DMS 273 (cell line): ENCODE data around the gene PMEL.
"Not testable (repeated sequence)": the region's sequence is repeated elsewhere in the genome, so short reads cannot be mapped to it uniquely, and the experiment has no call there.

ENCODE experiments used
- DNase-seq: peaks from one replicate; lab custom pipeline; 2025; ENCODE audit not compliant: unreplicated experiment; lab: John Stamatoyannopoulos, UW

The PMEL gene

DNA sequence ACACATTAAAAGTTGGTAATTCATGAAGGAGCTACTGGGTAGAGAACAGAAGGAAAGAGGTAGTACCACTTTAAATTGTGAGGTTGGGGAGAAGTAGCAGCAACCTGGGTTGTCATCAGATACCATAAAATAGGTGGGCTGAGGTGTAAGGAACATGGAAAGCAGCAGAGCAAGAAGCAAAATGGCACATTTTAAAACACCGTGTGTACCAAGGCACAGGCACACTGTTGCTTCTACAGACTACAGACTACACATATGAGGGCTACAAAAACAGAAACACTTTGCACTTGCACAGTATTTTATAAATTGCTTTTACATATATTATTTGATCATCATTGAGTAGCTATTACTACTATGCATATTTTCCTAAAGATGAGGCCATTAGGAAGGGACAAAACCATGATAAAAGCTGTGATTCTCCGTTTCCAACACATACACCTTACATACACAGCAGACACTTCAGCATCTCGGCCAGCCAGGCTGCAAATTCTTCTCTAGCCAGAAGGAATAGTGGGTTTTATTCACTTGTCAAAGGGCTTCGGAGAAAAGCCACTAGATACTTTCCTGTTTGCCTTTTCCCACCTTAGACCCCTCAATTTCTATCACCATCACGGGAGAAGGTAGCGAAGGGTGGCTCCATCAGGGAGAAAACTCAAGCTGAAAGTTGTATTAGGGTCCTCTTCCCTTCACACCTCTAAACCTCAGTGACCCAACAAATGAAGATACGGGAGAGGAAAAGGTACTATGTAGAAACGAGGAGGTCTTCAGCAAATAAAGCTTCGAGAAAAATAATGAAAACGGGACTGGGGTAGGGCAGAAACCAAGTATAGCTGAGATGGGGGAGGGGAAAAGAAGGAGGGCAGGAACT, 39.7 kb downstream of the PMEL start:
- DNase-seq, result peak; percentile 37

DNA sequence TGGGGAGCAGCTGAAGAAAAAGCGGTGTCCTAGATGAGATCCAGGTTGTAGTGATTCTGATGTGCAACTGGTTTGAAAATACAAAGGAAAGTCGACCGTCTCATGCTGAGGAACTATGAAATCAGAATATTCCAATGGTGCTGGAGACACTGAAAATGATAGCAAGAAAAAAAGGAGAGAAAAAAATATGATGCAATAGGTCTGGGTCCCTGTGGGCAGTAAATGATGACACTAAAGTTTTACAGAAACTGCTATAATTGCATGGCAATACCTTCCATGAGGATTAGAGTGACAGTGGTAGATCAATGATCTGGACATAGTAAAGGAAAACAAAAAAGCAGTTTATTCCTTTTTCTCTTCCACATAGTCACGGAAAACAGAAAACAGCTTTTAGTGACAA, 40.5 kb downstream of the PMEL start:
- no peak for DNase-seq

DNA sequence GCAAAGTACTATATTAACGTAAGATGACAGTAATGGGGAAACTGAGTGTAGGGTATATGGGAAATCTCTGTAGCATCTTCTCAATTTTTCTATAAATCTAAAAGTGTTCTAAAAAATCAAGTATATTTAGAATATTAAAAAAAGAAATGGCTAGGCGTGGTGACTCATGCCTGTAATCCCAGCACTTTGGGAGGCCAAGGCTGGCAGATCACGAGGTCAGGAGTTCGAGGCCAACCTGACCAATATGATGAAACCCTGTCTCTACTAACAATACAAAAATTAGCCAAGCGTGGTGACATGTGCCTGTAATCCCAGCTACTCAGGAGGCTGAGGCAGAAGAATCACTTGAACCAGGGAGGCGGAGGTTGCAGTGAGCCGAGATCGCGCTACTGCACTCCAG, 42.2 kb downstream of the PMEL start:
- not testable (repeated sequence) for DNase-seq

DNA sequence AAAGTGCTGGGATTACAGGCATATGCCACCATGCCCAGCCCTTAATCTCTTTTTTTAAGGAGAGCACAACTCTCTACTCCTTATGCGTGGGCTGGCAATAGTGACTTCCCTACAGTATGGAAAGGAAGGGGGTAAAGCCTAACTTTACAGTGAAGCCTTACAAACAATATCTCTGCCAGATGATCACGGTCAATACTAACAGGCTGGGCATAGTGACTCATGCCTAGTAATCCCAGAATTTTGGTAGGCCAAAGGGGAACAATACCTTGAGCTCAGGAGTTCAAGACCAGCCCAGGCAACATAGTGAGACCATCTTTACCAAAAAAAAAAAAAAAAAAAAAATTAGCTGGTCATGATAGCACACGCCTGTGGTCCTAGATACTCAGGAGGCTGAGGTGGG, 43.7 kb downstream of the PMEL start:
- DNase-seq, result no peak

DNA sequence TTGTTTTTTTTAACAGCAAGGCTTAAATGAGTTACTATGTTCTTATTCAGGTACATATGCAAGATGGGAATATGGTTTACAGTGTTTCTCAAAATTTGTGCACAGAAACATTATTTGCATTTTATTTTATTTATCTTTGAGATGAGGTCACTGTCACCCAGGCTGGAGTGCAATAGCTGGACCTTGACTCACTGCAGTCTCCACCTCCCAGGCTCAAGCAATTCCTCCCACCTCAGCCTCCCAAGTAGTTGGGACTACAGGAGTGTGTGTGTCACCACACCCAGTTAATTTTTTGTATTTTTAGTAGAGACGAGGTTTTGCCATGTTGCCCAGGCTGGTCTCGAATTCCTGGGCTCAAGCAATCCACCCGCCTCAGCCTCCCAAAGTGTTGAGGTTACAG, 46.8 kb downstream of the PMEL start:
- DNase-seq, result not testable (repeated sequence)

DNA sequence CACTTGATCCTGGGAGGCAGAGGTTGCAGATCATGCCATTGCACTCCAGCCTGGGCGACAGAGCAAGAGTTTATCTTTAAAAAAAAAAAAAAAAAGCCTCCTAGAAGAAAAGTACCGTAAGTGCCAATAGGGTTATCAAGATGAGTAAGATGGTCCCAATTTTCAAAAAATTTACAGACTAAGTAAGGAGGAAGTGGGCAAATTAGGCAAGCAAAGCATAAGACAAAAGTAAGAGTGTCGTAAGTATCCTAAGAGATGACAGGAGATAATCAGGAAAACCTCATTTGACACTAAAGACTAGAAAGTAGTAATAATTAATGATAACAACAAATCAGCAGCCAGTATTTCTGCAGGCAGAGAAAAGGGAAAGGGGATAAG, 50.4 kb downstream of the PMEL start:
- no peak for DNase-seq

DNA sequence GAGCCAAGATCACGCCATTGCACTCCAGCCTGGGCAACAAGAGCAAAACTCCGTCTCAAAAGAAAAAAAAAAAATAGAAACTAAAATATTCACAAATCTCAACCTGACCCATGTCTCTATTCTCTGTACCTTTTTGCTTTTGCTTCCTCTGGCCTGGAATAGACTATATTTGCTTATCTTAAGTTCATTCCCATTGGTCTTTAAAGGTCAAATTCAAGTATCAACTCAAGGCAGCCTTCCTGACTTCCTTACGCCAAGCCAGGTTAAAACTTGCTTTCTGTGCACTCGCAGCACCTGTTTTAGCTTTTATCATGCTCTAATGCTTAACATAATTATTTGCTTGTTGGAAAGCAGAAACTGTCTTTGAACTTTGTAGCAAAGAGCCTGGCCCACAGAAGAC, 52.9 kb downstream of the PMEL start:
- no peak for DNase-seq

DNA sequence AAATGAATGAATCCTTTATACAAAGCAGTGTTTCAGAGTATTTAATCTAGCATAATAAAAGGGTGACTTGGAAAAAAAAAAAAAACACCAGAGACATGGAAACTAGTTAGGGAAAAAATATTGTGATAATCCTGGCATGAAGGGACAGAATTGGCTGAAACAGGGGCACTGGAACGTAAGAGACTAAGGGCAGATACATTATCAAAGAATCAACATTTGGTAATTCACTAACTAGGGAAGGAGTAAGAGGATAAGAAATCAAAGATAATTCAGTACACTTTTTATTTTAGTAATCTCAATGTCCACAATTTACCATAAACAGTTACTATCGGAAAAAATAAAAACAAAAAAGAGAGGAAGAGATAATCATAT, 56.3 kb downstream of the PMEL start:
- no peak for DNase-seq

DNA sequence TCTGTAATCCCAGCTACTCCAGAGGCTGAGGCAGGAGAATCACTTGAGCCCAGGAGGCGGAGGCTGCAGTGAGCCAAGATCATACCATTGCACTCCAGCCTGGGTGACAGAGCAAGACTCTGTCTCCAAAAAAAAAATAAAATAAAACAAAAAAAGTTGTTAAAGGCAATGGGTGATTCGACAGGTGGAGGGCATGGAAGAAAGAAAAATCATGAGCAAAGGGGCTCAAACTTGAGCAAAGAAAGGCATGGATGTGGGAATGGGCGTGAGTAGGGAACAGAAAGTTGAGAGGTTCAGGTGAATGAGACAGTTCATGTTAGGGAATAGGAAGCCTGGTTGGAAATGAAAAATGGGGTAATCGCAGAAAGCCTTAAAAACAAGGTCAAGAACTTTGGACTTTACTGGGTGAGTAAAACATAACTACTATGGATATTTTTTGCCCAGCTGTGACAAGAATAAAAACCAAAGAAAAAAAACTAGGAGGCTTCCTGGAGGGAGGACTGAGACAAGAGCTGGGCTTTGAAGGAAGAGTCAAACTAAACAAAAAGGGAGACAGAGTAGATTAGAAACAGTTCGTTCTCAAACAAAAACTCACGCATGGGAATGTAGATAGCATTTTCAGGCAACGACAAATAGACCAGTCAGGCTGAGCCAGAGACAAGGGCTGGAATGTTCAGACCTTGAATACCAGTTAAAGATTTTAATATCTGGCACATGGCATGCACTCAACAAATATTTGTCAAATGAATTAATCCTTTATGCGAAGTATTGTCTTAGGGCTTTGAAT, 56.9 kb downstream of the PMEL start:
- no peak for DNase-seq

DNA sequence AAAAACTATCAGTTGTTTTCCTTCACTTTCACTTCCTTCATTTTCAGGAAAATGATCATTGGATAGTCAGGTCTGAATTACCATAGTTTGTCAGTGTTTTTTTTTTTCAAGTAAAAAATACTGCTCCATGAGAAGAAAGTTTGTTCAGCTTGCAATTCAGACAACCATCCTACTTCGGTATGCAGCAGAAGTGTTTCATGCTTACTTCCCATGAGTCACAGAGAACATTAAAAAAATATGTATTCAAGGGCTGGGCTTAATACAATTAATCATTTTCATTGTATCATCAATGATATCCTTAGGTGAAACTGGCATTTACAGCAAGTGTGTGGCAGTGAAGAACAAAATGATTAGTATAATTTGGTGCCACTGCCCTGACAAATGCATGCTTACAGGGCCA, 59.8 kb downstream of the PMEL start:
- no peak for DNase-seq
